Gastrocnemius medialis (tissue), 4 donors: ENCODE measurements around the gene CMTM6. TPM values are rescaled to one million over a fixed set of nuclear protein-coding genes. Genes with fewer than 3 reads are reported as not detected.
A peak's percentile ranks its signal among the peaks of the same experiment; 100 is the strongest.

Source experiments
- ATAC-seq, 2 donors: fragments of 150-250 bp; one replicate each; pipeline ENCODE4 v1.9.1; 2016
- DNase-seq, 2 donors: peaks; one replicate each; pipeline ENCODE4 v3.0.0-alpha.2; 2019
- H3K27ac ChIP-seq, 4 donors: fragments of 200-600 bp; sonication (generic); 1 replicate in 1 of 4; 2 replicates in 3 of 4; pipeline ENCODE4 v1.5.1; 2016 to 2018; ENCODE audit warnings: mild to moderate bottlenecking in 2 of 4, moderate library complexity in 1 of 4
- H3K27me3 ChIP-seq, 3 donors: fragments of 200-600 bp; sonication (generic) in 2 of 3; 1 replicate in 1 of 3; 2 replicates in 2 of 3; pipeline versions ENCODE4 v1.5.1 to v1.6.0; 2016 to 2019; ENCODE audit warnings: mild to moderate bottlenecking in 1 of 3, moderate library complexity in 1 of 3
- H3K36me3 ChIP-seq, 2 donors: fragments of 200-600 bp; sonication (generic) in 1 of 2; one replicate each; pipeline ENCODE4 v1.5.1; 2017 to 2018
- H3K4me1 ChIP-seq, 2 donors: fragments of 200-600 bp; sonication (generic) in 1 of 2; one replicate each; pipeline ENCODE4 v1.5.1; 2016 to 2017; ENCODE audit warnings: mild to moderate bottlenecking in 2 of 2
- H3K4me3 ChIP-seq, 4 donors: fragments of 200-600 bp; sonication (generic) in 3 of 4; 1 replicate in 1 of 4; 2 replicates in 3 of 4; pipeline ENCODE4 v1.5.1; 2016 to 2019; ENCODE audit warnings: mild to moderate bottlenecking in 2 of 4
- H3K9me3 ChIP-seq, 3 donors: fragments of 200-600 bp; sonication (generic) in 2 of 3; 1 replicate in 1 of 3; 2 replicates in 2 of 3; pipeline ENCODE4 v1.5.1; 2016 to 2019
- POLR2A ChIP-seq, 2 donors: fragments of 450-650 bp; IDR thresholded peaks; one replicate each; pipeline ENCODE4 v1.6.1; 2017; ENCODE audit warnings: antibody characterized with exemption in 2 of 2, mild to moderate bottlenecking in 2 of 2, moderate library complexity in 2 of 2
- in situ Hi-C, 4 donors: fragments of 200-750 bp; cut with MboI; loops; one replicate each; pipeline versions ENCODE4 v1.15.0 to v1.8.0; 2017; ENCODE audit warnings: low sequenced_read_pairs in 4 of 4
- intact Hi-C: fragments of 100-400 bp; cut with DNase I; formaldehyde crosslinking; loops from one replicate; pipeline ENCODE4 v1.15.1; 2023; ENCODE audit warnings: low total_unique reads
- total RNA-seq, 4 donors: library from RNA; depleted of rRNA; stranded (reverse); fragments of >200 nt; gene quantifications; one replicate each; pipeline versions ENCODE4 v1.1.0 to v1.2.3, GENCODE V29; 2016
- TF ChIP-seq, protein P1 (sequence below), 5 experiments: fragments of 450-650 bp in 3 of 5; fragments of 200-600 bp in 2 of 5; sonication (generic) in 2 of 5; IDR thresholded peaks in 4 of 5; conservative IDR thresholded peaks in 1 of 5; 1 replicate in 4 of 5; 2 replicates in 1 of 5; pipeline ENCODE4 v1.5.1; 2016 to 2019; ENCODE audit warnings: antibody characterized with exemption in 5 of 5, mild to moderate bottlenecking in 3 of 5, moderate library complexity in 3 of 5

Gene CMTM6, protein sequence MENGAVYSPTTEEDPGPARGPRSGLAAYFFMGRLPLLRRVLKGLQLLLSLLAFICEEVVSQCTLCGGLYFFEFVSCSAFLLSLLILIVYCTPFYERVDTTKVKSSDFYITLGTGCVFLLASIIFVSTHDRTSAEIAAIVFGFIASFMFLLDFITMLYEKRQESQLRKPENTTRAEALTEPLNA
- total RNA-seq, result 1 to 10 TPM; 3.7 to 8.8 (median 7.3) TPM

DNA sequence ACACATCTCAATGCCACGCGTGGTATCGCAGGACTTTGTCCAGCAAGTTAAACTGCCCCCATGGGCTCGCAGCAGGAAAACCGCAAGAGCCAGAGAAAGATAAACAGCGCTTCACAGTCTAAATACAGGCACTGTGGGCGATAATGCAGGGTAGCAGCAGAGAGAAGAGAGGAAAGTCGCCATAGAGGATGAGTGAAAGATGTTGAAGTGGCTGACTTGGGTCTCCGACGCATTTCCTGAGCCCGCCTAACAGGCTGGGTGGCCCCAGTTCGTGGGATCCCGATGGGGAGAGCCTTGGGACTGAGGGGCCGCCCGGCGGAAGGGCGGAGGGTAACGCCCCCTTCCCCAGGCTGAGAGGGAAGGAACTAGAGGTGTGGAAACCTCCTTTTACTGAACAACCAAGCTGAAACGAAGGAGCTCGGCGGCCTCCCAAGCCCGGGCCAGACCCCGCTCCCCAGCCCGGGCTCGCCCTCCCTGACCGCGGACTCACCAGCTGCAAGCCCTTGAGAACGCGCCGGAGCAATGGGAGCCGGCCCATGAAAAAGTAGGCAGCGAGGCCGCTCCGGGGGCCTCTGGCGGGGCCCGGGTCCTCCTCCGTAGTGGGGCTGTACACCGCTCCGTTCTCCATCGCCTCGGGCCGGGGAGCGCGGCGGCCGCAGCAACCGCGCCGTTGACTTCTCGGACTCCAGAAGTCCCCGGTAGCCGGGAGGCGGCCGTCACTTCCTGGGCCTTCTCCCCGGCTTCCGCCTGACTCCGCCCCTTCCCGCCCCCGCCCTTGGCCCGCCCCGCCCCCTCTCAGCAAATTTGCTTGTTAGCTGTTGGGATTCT is at the start of gene CMTM6:
Gene CMTM6, minus strand, starts transcription at position 735 of the 828 bp plus-strand sequence. Its CDS starts 107 bp downstream, at position 628.
- Histone ChIP-seq H3K27ac (peak within 1 kb of the TSS; percentile 91 to 94 (median 94)), H3K4me3 (peak within 1 kb of the TSS; percentile 86 to 99 (median 93)), H3K36me3 (no peaks in the 10 kb centered on the region), H3K4me1 (peaks cover 9 to 14% of the 10 kb centered on the region in 2 donors), H3K9me3 (no peaks in the 10 kb centered on the region), H3K27me3 (no peaks in the 10 kb centered on the region)
- ATAC-seq (peak; percentile 95 to 96), DNase-seq (peak; percentile 68 to 71)
- intact Hi-C loops, result loop anchor here (2.0 kb wide), 2 partner anchors 68 to 182 kb away; partner anchors contain the start of genes CNOT10 and DYNC1LI1
- in situ Hi-C loops, result loop anchor here in 1 of 4 donors (10.0 kb wide), 1 partner anchor 162 kb away; no protein-coding TSS in a partner anchor
- TF ChIP-seq, protein P1, sequence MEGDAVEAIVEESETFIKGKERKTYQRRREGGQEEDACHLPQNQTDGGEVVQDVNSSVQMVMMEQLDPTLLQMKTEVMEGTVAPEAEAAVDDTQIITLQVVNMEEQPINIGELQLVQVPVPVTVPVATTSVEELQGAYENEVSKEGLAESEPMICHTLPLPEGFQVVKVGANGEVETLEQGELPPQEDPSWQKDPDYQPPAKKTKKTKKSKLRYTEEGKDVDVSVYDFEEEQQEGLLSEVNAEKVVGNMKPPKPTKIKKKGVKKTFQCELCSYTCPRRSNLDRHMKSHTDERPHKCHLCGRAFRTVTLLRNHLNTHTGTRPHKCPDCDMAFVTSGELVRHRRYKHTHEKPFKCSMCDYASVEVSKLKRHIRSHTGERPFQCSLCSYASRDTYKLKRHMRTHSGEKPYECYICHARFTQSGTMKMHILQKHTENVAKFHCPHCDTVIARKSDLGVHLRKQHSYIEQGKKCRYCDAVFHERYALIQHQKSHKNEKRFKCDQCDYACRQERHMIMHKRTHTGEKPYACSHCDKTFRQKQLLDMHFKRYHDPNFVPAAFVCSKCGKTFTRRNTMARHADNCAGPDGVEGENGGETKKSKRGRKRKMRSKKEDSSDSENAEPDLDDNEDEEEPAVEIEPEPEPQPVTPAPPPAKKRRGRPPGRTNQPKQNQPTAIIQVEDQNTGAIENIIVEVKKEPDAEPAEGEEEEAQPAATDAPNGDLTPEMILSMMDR (IDR thresholded peaks at IDR 0.05 in 4 of 5, conservative IDR thresholded peaks at IDR 0.05 in 1 of 5), result no peak
- TF ChIP-seq POLR2A (IDR thresholded peaks at IDR 0.05), result peak; percentile 62 to 63

DNA sequence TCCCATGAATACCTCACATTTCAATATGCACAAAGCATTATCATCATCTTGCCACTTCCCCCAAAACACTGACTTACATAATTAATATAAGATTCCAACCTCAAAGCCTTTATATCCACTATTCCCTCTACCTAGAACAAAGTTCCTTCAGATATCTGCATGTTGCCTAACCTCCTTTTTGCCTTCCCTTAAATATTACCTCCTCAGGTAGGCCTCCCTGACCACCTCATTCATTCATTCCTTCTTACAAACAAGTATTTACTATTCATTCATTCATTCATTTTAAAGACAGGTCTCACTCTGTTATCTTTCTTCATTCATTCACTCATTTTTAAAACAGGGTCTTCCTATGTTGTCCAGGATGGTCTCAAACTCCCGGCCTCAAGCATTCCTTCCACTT is 49.4 kb upstream of the CMTM6 start:
- in situ Hi-C loops, result no loop called here
- TF ChIP-seq, protein P1 (IDR thresholded peaks at IDR 0.05 in 4 of 5, conservative IDR thresholded peaks at IDR 0.05 in 1 of 5), result no peak
- no peak for TF ChIP-seq POLR2A (IDR thresholded peaks at IDR 0.05)
- ATAC-seq (no peak), DNase-seq (no peak)
- H3K4me3 ChIP-seq, result no peak overlapping the region
- H3K4me1 ChIP-seq, result peaks cover 0 to 5% of the 10 kb centered on the region in 2 donors
- H3K9me3 ChIP-seq, result no peaks in the 10 kb centered on the region
- H3K27me3 ChIP-seq, result no peaks in the 10 kb centered on the region
- intact Hi-C loops, result no loop called here
- no peak overlapping the region for H3K27ac ChIP-seq
- no peaks in the 10 kb centered on the region for H3K36me3 ChIP-seq

DNA sequence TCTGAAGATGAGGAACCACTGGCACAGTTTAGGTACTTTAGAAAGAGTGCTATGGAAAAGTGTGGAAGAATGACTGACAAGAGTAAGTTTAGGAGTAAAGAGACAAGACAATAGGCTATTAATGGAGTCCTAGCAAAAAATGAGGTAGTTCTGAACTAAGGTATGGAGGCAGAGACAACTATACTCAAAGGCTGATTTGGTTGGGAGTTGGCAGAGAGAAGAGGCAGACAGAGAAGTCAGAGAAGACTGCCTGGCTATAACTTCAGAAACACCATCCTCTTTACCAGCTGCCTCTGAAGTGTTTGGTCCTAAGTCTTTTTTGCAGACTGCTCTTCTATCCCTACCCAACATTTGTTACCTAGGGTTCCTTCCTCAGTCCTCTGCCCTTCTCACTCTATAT is 48.8 kb upstream of the CMTM6 start:
- intact Hi-C loops (no loop called here), in situ Hi-C loops (no loop called here)
- Histone ChIP-seq H3K36me3 (no peaks in the 10 kb centered on the region), H3K4me3 (no peak overlapping the region), H3K4me1 (peaks cover 0 to 5% of the 10 kb centered on the region in 2 donors), H3K27ac (no peak overlapping the region), H3K9me3 (no peaks in the 10 kb centered on the region), H3K27me3 (no peaks in the 10 kb centered on the region)
- DNase-seq, result no peak
- TF ChIP-seq, protein P1 (IDR thresholded peaks at IDR 0.05 in 4 of 5, conservative IDR thresholded peaks at IDR 0.05 in 1 of 5), result no peak
- no peak for TF ChIP-seq POLR2A (IDR thresholded peaks at IDR 0.05)
- ATAC-seq, result no peak

DNA sequence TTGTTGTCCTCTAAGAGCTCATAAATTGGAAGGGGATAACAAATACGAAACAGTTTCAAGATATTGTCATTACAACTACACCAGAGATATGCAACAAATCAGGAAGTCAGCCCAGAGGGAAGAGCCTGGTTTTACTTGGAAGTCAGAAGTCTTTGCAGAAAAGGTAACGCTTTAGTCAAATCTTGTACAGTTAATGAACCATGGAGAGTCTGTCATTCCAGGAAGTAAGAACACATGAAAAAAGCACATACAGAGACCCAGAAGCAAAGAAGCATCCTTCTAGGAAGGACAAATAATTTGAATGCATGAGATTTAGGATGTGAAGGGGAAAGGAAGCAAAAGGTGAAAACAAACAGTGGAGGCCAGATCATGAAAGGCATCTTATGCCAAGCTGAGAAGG is 48.4 kb upstream of the CMTM6 start:
- in situ Hi-C loops, result no loop called here
- no peaks in the 10 kb centered on the region for H3K27me3 ChIP-seq
- no peaks in the 10 kb centered on the region for H3K9me3 ChIP-seq
- H3K27ac ChIP-seq, result no peak overlapping the region
- ATAC-seq (no peak), DNase-seq (no peak)
- no peaks in the 10 kb centered on the region for H3K36me3 ChIP-seq
- H3K4me3 ChIP-seq, result no peak overlapping the region
- peaks cover 0 to 5% of the 10 kb centered on the region in 2 donors for H3K4me1 ChIP-seq
- intact Hi-C loops, result no loop called here
- TF ChIP-seq, protein P1 (IDR thresholded peaks at IDR 0.05 in 4 of 5, conservative IDR thresholded peaks at IDR 0.05 in 1 of 5), result no peak
- no peak for TF ChIP-seq POLR2A (IDR thresholded peaks at IDR 0.05)
